ENCODE results near the gene ELP6.

DNA sequence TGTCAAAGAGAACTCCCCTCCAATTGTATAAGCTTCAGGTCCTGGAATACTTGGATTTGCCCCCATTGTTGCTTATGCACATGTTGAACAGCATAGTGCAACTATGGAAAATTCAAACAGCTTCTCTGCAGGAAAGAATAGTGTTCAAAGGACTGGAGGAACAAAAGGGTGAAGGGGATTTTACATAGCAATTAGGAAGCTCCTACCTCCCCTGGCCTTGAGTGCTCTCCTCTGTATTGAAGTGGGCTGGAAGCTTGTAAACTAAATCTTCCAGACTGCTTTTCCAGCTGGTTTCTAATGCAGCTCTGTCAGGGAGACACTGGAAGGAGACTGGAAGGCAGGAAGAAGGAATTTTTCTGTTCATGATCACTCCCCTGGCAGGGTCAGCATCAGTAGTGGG, 7.2 kb upstream of the ELP6 start:
- TF ChIP-seq NFE2L1 (CRISPR knock-in tag; IDR thresholded peaks at IDR 0.05), result no peak
- no peak for TF ChIP-seq CREB1 (CRISPR knock-in tag; IDR thresholded peaks at IDR 0.05)
- TF ChIP-seq, protein P1, sequence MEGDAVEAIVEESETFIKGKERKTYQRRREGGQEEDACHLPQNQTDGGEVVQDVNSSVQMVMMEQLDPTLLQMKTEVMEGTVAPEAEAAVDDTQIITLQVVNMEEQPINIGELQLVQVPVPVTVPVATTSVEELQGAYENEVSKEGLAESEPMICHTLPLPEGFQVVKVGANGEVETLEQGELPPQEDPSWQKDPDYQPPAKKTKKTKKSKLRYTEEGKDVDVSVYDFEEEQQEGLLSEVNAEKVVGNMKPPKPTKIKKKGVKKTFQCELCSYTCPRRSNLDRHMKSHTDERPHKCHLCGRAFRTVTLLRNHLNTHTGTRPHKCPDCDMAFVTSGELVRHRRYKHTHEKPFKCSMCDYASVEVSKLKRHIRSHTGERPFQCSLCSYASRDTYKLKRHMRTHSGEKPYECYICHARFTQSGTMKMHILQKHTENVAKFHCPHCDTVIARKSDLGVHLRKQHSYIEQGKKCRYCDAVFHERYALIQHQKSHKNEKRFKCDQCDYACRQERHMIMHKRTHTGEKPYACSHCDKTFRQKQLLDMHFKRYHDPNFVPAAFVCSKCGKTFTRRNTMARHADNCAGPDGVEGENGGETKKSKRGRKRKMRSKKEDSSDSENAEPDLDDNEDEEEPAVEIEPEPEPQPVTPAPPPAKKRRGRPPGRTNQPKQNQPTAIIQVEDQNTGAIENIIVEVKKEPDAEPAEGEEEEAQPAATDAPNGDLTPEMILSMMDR (IDR thresholded peaks at IDR 0.05), result no peak
- TF ChIP-seq ZNF671 (CRISPR knock-in tag; IDR thresholded peaks at IDR 0.05), result no peak
- TF ChIP-seq, protein P2, sequence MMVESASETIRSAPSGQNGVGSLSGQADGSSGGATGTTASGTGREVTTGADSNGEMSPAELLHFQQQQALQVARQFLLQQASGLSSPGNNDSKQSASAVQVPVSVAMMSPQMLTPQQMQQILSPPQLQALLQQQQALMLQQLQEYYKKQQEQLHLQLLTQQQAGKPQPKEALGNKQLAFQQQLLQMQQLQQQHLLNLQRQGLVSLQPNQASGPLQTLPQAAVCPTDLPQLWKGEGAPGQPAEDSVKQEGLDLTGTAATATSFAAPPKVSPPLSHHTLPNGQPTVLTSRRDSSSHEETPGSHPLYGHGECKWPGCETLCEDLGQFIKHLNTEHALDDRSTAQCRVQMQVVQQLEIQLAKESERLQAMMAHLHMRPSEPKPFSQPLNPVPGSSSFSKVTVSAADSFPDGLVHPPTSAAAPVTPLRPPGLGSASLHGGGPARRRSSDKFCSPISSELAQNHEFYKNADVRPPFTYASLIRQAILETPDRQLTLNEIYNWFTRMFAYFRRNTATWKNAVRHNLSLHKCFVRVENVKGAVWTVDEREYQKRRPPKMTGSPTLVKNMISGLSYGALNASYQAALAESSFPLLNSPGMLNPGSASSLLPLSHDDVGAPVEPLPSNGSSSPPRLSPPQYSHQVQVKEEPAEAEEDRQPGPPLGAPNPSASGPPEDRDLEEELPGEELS (CRISPR knock-in tag; IDR thresholded peaks at IDR 0.05), result no peak

All from WTC11 (cell line).